Tibial artery (tissue), 4 donors: ENCODE measurements around the gene FBXW9.

Experiments
- DNase-seq, 2 donors: peaks; one replicate each; pipeline ENCODE4 v3.0.0-alpha.2; 2019
- H3K27ac ChIP-seq, 2 donors: fragments of 200-600 bp; sonication (generic) in 1 of 2; 1 replicate in 1 of 2; 2 replicates in 1 of 2; pipeline ENCODE4 v1.5.1; 2018 to 2019; ENCODE audit warnings: mild to moderate bottlenecking in 1 of 2
- H3K27me3 ChIP-seq, 2 donors: fragments of 200-600 bp; sonication (generic) in 1 of 2; one replicate each; pipeline versions ENCODE4 v1.5.1 to v1.6.0; 2016 to 2019
- H3K36me3 ChIP-seq, 3 donors: fragments of 200-600 bp; sonication (generic) in 2 of 3; one replicate each; pipeline ENCODE4 v1.5.1; 2016 to 2019; ENCODE audit warnings: mild to moderate bottlenecking in 2 of 3
- H3K4me1 ChIP-seq, 4 donors: fragments of 200-600 bp; sonication (generic) in 2 of 4; 1 replicate in 3 of 4; 2 replicates in 1 of 4; pipeline ENCODE4 v1.5.1; 2016 to 2019
- H3K4me3 ChIP-seq, 2 donors: fragments of 200-600 bp; sonication (generic) in 1 of 2; 1 replicate in 1 of 2; 2 replicates in 1 of 2; pipeline ENCODE4 v1.5.1; 2018 to 2019; ENCODE audit warnings: mild to moderate bottlenecking in 2 of 2
- H3K9me3 ChIP-seq, 3 donors: fragments of 200-600 bp; sonication (generic) in 1 of 3; one replicate each; pipeline ENCODE4 v1.5.1; 2016 to 2019
- CTCF ChIP-seq, 2 experiments: fragments of 200-600 bp in 1 of 2; fragments of 450-650 bp in 1 of 2; IDR thresholded peaks; one replicate each; pipeline ENCODE4 v1.5.1; 2017 to 2019; ENCODE audit warnings: antibody characterized with exemption in 2 of 2, mild to moderate bottlenecking in 1 of 2, moderate library complexity in 1 of 2
- intact Hi-C: fragments of 100-400 bp; cut with DNase I; formaldehyde crosslinking; loops from one replicate; pipeline ENCODE4 v1.15.0; 2023; ENCODE audit warnings: low total_unique reads

The FBXW9 gene

GRCh38 chr19:12695096-12695495, 1.3 kb downstream of the FBXW9 start:
- DNase-seq, result no peak
- H3K4me3 ChIP-seq, result no peak overlapping the region
- TF ChIP-seq CTCF (IDR thresholded peaks at IDR 0.05), result no peak
- H3K27me3 ChIP-seq, result no peaks in the 10 kb centered on the region
- peaks cover 3 to 21% (median 14%) of the 10 kb centered on the region in 4 donors for H3K4me1 ChIP-seq
- peaks cover 0 to 5% (median 5%) of the 10 kb centered on the region in 3 donors for H3K36me3 ChIP-seq
- no peaks in the 10 kb centered on the region for H3K9me3 ChIP-seq
- no peak overlapping the region for H3K27ac ChIP-seq
- intact Hi-C loops, result no loop called here

GRCh38 chr19:12694641-12695040, 1.8 kb downstream of the FBXW9 start:
- no peaks in the 10 kb centered on the region for H3K27me3 ChIP-seq
- peaks cover 0 to 4% (median 2%) of the 10 kb centered on the region in 3 donors for H3K36me3 ChIP-seq
- intact Hi-C loops, result no loop called here
- no peaks in the 10 kb centered on the region for H3K9me3 ChIP-seq
- no peak overlapping the region for H3K27ac ChIP-seq
- H3K4me1 ChIP-seq, result peaks cover 3 to 21% (median 14%) of the 10 kb centered on the region in 4 donors
- H3K4me3 ChIP-seq, result no peak overlapping the region
- TF ChIP-seq CTCF (IDR thresholded peaks at IDR 0.05), result no peak
- no peak for DNase-seq

GRCh38 chr19:12692960-12693359, 3.5 kb downstream of the FBXW9 start:
- no peak for DNase-seq
- peaks cover 0 to 12% (median 0%) of the 10 kb centered on the region in 3 donors for H3K36me3 ChIP-seq
- no peak for TF ChIP-seq CTCF (IDR thresholded peaks at IDR 0.05)
- intact Hi-C loops, result no loop called here
- no peaks in the 10 kb centered on the region for H3K27me3 ChIP-seq
- H3K9me3 ChIP-seq, result no peaks in the 10 kb centered on the region
- H3K27ac ChIP-seq, result no peak overlapping the region
- H3K4me3 ChIP-seq, result no peak overlapping the region
- peaks cover 3 to 21% (median 14%) of the 10 kb centered on the region in 4 donors for H3K4me1 ChIP-seq

GRCh38 chr19:12689581-12690216, 6.7 kb downstream of the FBXW9 start:
- peak in 1 of 2 donors; percentile 62 for DNase-seq
- Histone ChIP-seq H3K27ac (no peak overlapping the region), H3K36me3 (peaks cover 0 to 17% (median 0%) of the 10 kb centered on the region in 3 donors), H3K27me3 (no peaks in the 10 kb centered on the region), H3K4me3 (no peak overlapping the region), H3K9me3 (no peaks in the 10 kb centered on the region), H3K4me1 (peaks cover 0 to under 1% (median 0%) of the 10 kb centered on the region in 4 donors)
- no peak for TF ChIP-seq CTCF (IDR thresholded peaks at IDR 0.05)
- intact Hi-C loops, result no loop called here

- Histone ChIP-seq H3K9me3 (no peaks in the 10 kb centered on the region), H3K36me3 (peaks cover 0 to 17% (median 0%) of the 10 kb centered on the region in 3 donors), H3K27me3 (no peaks in the 10 kb centered on the region), H3K27ac (no peak overlapping the region), H3K4me3 (no peak overlapping the region), H3K4me1 (no peaks in the 10 kb centered on the region)
- DNase-seq, result no peak
- intact Hi-C loops, result no loop called here
- no peak for TF ChIP-seq CTCF (IDR thresholded peaks at IDR 0.05)
Observed at GRCh38 chr19:12689012-12689411, 7.4 kb downstream of the FBXW9 start.
